Liver (tissue), 9 donors: ENCODE data around the gene FARP1. TPM values are rescaled to one million over a fixed set of nuclear protein-coding genes. Genes with fewer than 3 reads are reported as not detected.

Experiments
- DNase-seq: peaks from one replicate; pipeline ENCODE4 v3.0.0-alpha.2; 2017; ENCODE audit warnings: low spot score
- H3K27ac ChIP-seq, 2 donors: one replicate each; pipeline ENCODE4 v1.7.0; 2013; ENCODE audit warnings: inconsistent platforms in 2 of 2, low read length in 2 of 2, control low read depth in 1 of 2, low read depth in 1 of 2, mild to moderate bottlenecking in 1 of 2
- H3K27me3 ChIP-seq, 4 donors: one replicate each; pipeline versions ENCODE4 v1.6.1 to v1.7.0; 2013; ENCODE audit warnings: low read length in 3 of 4, inconsistent platforms in 1 of 4, mild to moderate bottlenecking in 1 of 4, moderate library complexity in 1 of 4; ENCODE audit not compliant: control insufficient read depth in 4 of 4, insufficient read depth in 4 of 4
- H3K36me3 ChIP-seq, 4 donors: one replicate each; pipeline versions ENCODE4 v1.6.1 to v1.7.0; 2013; ENCODE audit warnings: low read length in 3 of 4, mild to moderate bottlenecking in 3 of 4, low read depth in 1 of 4, moderate library complexity in 1 of 4; ENCODE audit not compliant: control insufficient read depth in 4 of 4, insufficient read depth in 3 of 4
- H3K4me1 ChIP-seq, 4 donors: one replicate each; pipeline versions ENCODE4 v1.6.1 to v1.7.0; 2013; ENCODE audit warnings: low read length in 3 of 4, mild to moderate bottlenecking in 3 of 4, moderate library complexity in 1 of 4; ENCODE audit not compliant: control insufficient read depth in 4 of 4, insufficient read depth in 4 of 4
- H3K4me3 ChIP-seq, 3 donors: one replicate each; pipeline versions ENCODE4 v1.6.1 to v1.7.0; 2013; ENCODE audit warnings: low read length in 3 of 3, control low read depth in 1 of 3, low read depth in 1 of 3, mild to moderate bottlenecking in 1 of 3
- H3K9ac ChIP-seq, 2 donors: one replicate each; pipeline ENCODE4 v1.7.0; 2013; ENCODE audit warnings: low read length in 2 of 2, mild to moderate bottlenecking in 2 of 2, moderate library complexity in 2 of 2, control low read depth in 1 of 2, low read depth in 1 of 2
- H3K9me3 ChIP-seq, 4 donors: one replicate each; pipeline versions ENCODE4 v1.6.1 to v1.7.0; 2013; ENCODE audit warnings: low read length in 3 of 4; ENCODE audit not compliant: control insufficient read depth in 4 of 4
- FOXA1 ChIP-seq: IDR thresholded peaks from 2 replicates; pipeline ENCODE4 v1.6.1; 2016; ENCODE audit warnings: antibody characterized with exemption
- FOXA2 ChIP-seq: IDR thresholded peaks from 2 replicates; pipeline ENCODE4 v1.6.1; 2016; ENCODE audit warnings: antibody characterized with exemption
- GABPA ChIP-seq, 2 donors: IDR thresholded peaks in 1 of 2; conservative IDR thresholded peaks in 1 of 2; 2 replicates each; pipeline ENCODE4 v1.6.1; 2016; ENCODE audit warnings: antibody characterized with exemption in 2 of 2, mild to moderate bottlenecking in 1 of 2, moderate library complexity in 1 of 2
- HNF4A ChIP-seq, 2 donors: conservative IDR thresholded peaks; 2 replicates each; pipeline ENCODE4 v1.6.1; 2016; ENCODE audit warnings: antibody characterized with exemption in 2 of 2, mild to moderate bottlenecking in 2 of 2
- JUND ChIP-seq, 2 donors: IDR thresholded peaks; 2 replicates each; pipeline ENCODE4 v1.6.1; 2016; ENCODE audit warnings: antibody characterized with exemption in 2 of 2
- RAD21 ChIP-seq, 2 donors: IDR thresholded peaks; 2 replicates each; pipeline ENCODE4 v1.6.1; 2016; ENCODE audit warnings: antibody characterized with exemption in 2 of 2, mild to moderate bottlenecking in 2 of 2
- RXRA ChIP-seq, 2 donors: IDR thresholded peaks; 2 replicates each; pipeline ENCODE4 v1.6.1; 2017 to 2018; ENCODE audit warnings: antibody characterized with exemption in 2 of 2, mild to moderate bottlenecking in 1 of 2
- SP1 ChIP-seq: IDR thresholded peaks from 2 replicates; pipeline ENCODE4 v1.6.1; 2018; ENCODE audit warnings: antibody characterized with exemption, mild to moderate bottlenecking
- TAF1 ChIP-seq: conservative IDR thresholded peaks from 2 replicates; pipeline ENCODE4 v1.6.1; 2016; ENCODE audit warnings: antibody characterized with exemption, mild to moderate bottlenecking
- YY1 ChIP-seq: IDR thresholded peaks from 2 replicates; pipeline ENCODE4 v1.6.1; 2016; ENCODE audit warnings: antibody characterized with exemption, mild to moderate bottlenecking
- WGBS: extraction: QIAGEN DNeasy Blood & Tissue Kit; methylation state at CpG from one replicate; pipeline ENCODE4 v1.1.7; 2013; 5-methylcytosine and 5-hydroxymethylcytosine counted together
- polyA plus RNA-seq, 2 donors: library from polyadenylated mRNA; stranded (reverse) in 1 of 2; unstranded in 1 of 2; fragments of 200-250 nt in 1 of 2; fragments of >200 nt in 1 of 2; fragmentation: Nextera tagmentation in 1 of 2; extraction: Ambion mirVana in 1 of 2; gene quantifications; one replicate each; pipeline versions ENCODE4 v1.2.1 to v1.2.3, GENCODE V29; 2013 to 2015
- total RNA-seq, 2 donors: library from RNA; depleted of rRNA; stranded (reverse); fragments of >200 nt; gene quantifications; one replicate each; pipeline ENCODE4 v1.2.3, GENCODE V29; 2014
- TF ChIP-seq, protein P1 (sequence below): IDR thresholded peaks from 2 replicates; pipeline ENCODE4 v1.6.1; 2016; ENCODE audit warnings: antibody characterized with exemption
- TF ChIP-seq, protein P2 (sequence below): IDR thresholded peaks from 2 replicates; pipeline ENCODE4 v1.6.1; 2016; ENCODE audit warnings: antibody characterized with exemption
- donor health status: healthy.
- donor health status: healthy.
- donor health status: healthy.
- donor health status: healthy.
- donor health status: healthy.

Gene FARP1
- total and polyA plus RNA-seq, 4 donors = 28.4 to 62.6 (median 39.8) TPM

DNA sequence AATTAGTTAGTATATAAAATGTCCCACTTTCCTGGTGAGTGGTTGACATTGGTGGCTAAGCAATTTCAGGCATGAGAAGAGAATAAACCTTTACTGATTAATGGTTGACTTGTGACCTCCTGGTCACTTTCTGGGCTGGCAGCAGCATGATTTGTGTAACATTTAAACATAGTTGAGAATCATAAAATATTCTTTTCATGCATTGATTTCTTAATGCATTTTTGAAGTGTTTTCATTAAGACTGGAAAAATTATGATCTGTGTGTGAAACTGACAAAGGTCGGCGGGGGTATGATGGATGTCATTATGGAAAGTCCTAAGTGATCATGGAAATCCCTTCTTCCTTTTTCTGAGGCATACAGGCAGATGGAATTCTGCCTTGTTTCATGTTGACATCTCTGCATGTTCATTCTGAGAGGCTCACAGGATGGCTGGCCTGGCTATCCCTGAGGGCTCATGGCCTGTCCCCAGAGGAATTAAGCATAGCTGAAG is 132.8 kb downstream of the FARP1 start:
- peak in 1 of 2 donors; percentile 22 for TF ChIP-seq RAD21 (IDR thresholded peaks at IDR 0.05)
- TF ChIP-seq FOXA2 = peak; percentile 23
- TF ChIP-seq FOXA1 = no peak
- TF ChIP-seq HNF4A (conservative IDR thresholded peaks at IDR 0.05) = peak; percentile 21 to 24
- TF ChIP-seq TAF1 = no peak
- no peak for TF ChIP-seq JUND (IDR thresholded peaks at IDR 0.05)
- no peak for TF ChIP-seq SP1
- TF ChIP-seq YY1 = peak; percentile 68
- TF ChIP-seq RXRA (IDR thresholded peaks at IDR 0.05) = peak in 1 of 2 donors; percentile 22
- TF ChIP-seq, protein P1, sequence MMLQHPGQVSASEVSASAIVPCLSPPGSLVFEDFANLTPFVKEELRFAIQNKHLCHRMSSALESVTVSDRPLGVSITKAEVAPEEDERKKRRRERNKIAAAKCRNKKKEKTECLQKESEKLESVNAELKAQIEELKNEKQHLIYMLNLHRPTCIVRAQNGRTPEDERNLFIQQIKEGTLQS = no peak
- Histone ChIP-seq H3K36me3 (no peaks in the 10 kb centered on the region), H3K9me3 (no peaks in the 10 kb centered on the region), H3K27ac (peak overlapping the region in 1 of 2 donors; percentile 19), H3K4me1 (peaks cover 10 to 36% (median 31%) of the 10 kb centered on the region in 4 donors), H3K4me3 (no peak overlapping the region), H3K9ac (no peak overlapping the region), H3K27me3 (no peaks in the 10 kb centered on the region)
- DNase-seq = no peak
- 83% methylated on average over 2 of the region's 2 CpGs for WGBS

GRCh38 chr13:98276486-98276885 is 133.6 kb downstream of the FARP1 start:
- 82% methylated on average over 3 of the region's 3 CpGs for WGBS
- no peak overlapping the region for H3K27ac ChIP-seq
- no peak for TF ChIP-seq YY1
- no peaks in the 10 kb centered on the region for H3K27me3 ChIP-seq
- H3K9ac ChIP-seq = no peak overlapping the region
- no peaks in the 10 kb centered on the region for H3K36me3 ChIP-seq
- no peaks in the 10 kb centered on the region for H3K9me3 ChIP-seq
- DNase-seq = no peak
- H3K4me3 ChIP-seq = no peak overlapping the region
- peaks cover 10 to 36% (median 31%) of the 10 kb centered on the region in 4 donors for H3K4me1 ChIP-seq

GRCh38 chr13:98278068-98278724 is 135.3 kb downstream of the FARP1 start:
- Histone ChIP-seq H3K9ac (no peak overlapping the region), H3K4me3 (no peak overlapping the region), H3K4me1 (peaks cover 10 to 36% (median 30%) of the 10 kb centered on the region in 4 donors), H3K9me3 (no peaks in the 10 kb centered on the region), H3K36me3 (no peaks in the 10 kb centered on the region), H3K27me3 (no peaks in the 10 kb centered on the region), H3K27ac (no peak overlapping the region)
- no peak for TF ChIP-seq YY1
- no peak for TF ChIP-seq GABPA (IDR thresholded peaks at IDR 0.05 in 1 of 2, conservative IDR thresholded peaks at IDR 0.05 in 1 of 2)
- peak in 1 of 2 donors; percentile 36 for TF ChIP-seq RXRA (IDR thresholded peaks at IDR 0.05)
- TF ChIP-seq, protein P1 = no peak
- TF ChIP-seq, protein P2, sequence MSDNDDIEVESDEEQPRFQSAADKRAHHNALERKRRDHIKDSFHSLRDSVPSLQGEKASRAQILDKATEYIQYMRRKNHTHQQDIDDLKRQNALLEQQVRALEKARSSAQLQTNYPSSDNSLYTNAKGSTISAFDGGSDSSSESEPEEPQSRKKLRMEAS = no peak
- TF ChIP-seq RAD21 (IDR thresholded peaks at IDR 0.05) = peak in 1 of 2 donors; percentile 31
- no peak for TF ChIP-seq SP1
- WGBS = 74% methylated on average over 6 of the region's 6 CpGs
- DNase-seq = no peak
